Body of pancreas (tissue), 4 donors: ENCODE data around the gene MMD2. TPM values are rescaled to one million over a fixed set of nuclear protein-coding genes. Genes with fewer than 3 reads are reported as not detected.

Experiments used
- ATAC-seq: fragments of 150-250 bp; one replicate; pipeline ENCODE4 v1.9.1; 2016
- DNase-seq, 4 donors: peaks; one replicate each; pipeline ENCODE4 v3.0.0-alpha.2; 2019
- H3K27ac ChIP-seq, 4 donors: fragments of 200-600 bp; sonication (generic); 1 replicate in 3 of 4; 2 replicates in 1 of 4; pipeline versions ENCODE4 v1.5.1 to v1.6.1; 2016 to 2019; ENCODE audit warnings: mild to moderate bottlenecking in 1 of 4, mixed read lengths in 1 of 4, moderate library complexity in 1 of 4
- H3K27me3 ChIP-seq, 2 donors: fragments of 200-600 bp; sonication (generic); one replicate each; pipeline ENCODE4 v1.6.0; 2016; ENCODE audit warnings: mild to moderate bottlenecking in 1 of 2
- H3K36me3 ChIP-seq, 2 donors: fragments of 200-600 bp; sonication (generic); replicated peaks in 1 of 2; 2 replicates each; pipeline ENCODE4 v1.5.1; 2016; ENCODE audit warnings: low read depth in 2 of 2; ENCODE audit not compliant: insufficient read depth in 1 of 2
- H3K4me1 ChIP-seq: fragments of 200-600 bp; sonication (generic); one replicate; pipeline ENCODE4 v1.6.0; 2016
- H3K4me3 ChIP-seq, 2 donors: fragments of 200-600 bp; sonication (generic); 1 replicate in 1 of 2; 2 replicates in 1 of 2; pipeline ENCODE4 v1.5.1; 2016 to 2019
- H3K9me3 ChIP-seq, 3 donors: fragments of 200-600 bp; sonication (generic); 1 replicate in 2 of 3; 2 replicates in 1 of 3; pipeline ENCODE4 v1.5.1; 2016
- POLR2A ChIP-seq, 3 donors: fragments of 450-650 bp; IDR thresholded peaks; one replicate each; pipeline ENCODE4 v1.6.1; 2016; ENCODE audit warnings: antibody characterized with exemption in 3 of 3, mild to moderate bottlenecking in 2 of 3
- WGBS, 2 donors: methylation state at CpG; one replicate each; pipeline ENCODE4 v1.1.5; 2017; 5-methylcytosine and 5-hydroxymethylcytosine counted together
- intact Hi-C: fragments of 100-400 bp; cut with DNase I; formaldehyde crosslinking; loops from one replicate; pipeline ENCODE4 v1.15.1; 2023
- total RNA-seq, 2 donors: library from RNA; depleted of rRNA; stranded (reverse); fragments of >200 nt; gene quantifications; one replicate each; pipeline ENCODE4 v1.1.0, GENCODE V29; 2016
- TF ChIP-seq, protein P1 (sequence below), 7 experiments: fragments of 450-650 bp in 4 of 7; fragments of 200-600 bp in 3 of 7; sonication (generic) in 3 of 7; IDR thresholded peaks; one replicate each; pipeline ENCODE4 v1.5.1; 2016 to 2019; ENCODE audit warnings: antibody characterized with exemption in 7 of 7

Gene MMD2
- total RNA-seq, 2 donors from 2014 or later: not detected

DNA sequence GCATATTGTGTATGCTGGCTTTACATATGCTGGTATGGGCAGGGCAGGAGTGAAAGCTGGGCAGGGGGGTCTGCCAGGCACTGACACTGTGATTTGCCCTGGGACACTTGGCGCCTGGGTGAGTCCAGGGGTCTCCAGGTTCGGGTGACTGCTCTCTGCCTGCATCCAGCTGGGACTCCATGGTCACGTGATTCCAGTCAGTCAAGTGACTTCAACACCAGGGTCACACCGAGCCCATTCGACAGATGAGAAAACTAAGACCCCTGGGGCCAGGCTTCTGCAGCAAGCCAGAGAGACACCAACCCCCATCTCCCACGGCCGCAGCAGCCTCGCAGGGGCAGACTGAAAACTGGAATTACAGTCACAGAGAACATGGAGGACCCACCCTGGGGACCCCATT is 30.0 kb downstream of the MMD2 start:
- Histone ChIP-seq H3K36me3 (no peaks in the 10 kb centered on the region), H3K27me3 (no peaks in the 10 kb centered on the region), H3K4me3 (no peak overlapping the region), H3K27ac (no peak overlapping the region), H3K9me3 (no peaks in the 10 kb centered on the region), H3K4me1 (no peaks in the 10 kb centered on the region)
- no peak for ATAC-seq
- TF ChIP-seq POLR2A (IDR thresholded peaks at IDR 0.05): no peak
- TF ChIP-seq, protein P1, sequence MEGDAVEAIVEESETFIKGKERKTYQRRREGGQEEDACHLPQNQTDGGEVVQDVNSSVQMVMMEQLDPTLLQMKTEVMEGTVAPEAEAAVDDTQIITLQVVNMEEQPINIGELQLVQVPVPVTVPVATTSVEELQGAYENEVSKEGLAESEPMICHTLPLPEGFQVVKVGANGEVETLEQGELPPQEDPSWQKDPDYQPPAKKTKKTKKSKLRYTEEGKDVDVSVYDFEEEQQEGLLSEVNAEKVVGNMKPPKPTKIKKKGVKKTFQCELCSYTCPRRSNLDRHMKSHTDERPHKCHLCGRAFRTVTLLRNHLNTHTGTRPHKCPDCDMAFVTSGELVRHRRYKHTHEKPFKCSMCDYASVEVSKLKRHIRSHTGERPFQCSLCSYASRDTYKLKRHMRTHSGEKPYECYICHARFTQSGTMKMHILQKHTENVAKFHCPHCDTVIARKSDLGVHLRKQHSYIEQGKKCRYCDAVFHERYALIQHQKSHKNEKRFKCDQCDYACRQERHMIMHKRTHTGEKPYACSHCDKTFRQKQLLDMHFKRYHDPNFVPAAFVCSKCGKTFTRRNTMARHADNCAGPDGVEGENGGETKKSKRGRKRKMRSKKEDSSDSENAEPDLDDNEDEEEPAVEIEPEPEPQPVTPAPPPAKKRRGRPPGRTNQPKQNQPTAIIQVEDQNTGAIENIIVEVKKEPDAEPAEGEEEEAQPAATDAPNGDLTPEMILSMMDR (IDR thresholded peaks at IDR 0.05): no peak
- DNase-seq: no peak
- WGBS, 2 donors: 74 to 80% methylated on average over 6 to 8 of the region's 8 CpGs
- intact Hi-C loops: no loop called here

DNA sequence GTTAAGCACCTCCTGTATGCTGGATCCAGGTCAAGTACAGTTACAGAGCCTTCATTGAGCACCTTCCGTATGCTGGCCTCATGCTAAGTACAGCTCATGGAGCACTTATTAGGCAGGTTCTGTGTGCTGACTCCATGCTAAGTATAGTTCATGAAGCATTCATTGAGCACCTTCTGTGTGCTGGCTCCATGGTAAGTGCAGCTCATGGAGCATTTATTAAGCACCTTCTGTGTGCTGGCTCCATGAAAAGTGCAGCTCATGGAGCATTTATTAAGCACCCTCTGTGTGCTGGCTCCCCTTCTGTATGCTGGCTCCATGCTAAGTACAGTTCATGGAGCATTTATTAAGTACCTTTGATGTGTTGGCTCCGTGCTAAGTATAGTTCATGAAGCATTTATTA is 30.5 kb downstream of the MMD2 start:
- intact Hi-C loops: no loop called here
- Histone ChIP-seq H3K27me3 (no peaks in the 10 kb centered on the region), H3K4me1 (no peaks in the 10 kb centered on the region), H3K4me3 (no peak overlapping the region), H3K27ac (no peak overlapping the region), H3K9me3 (no peaks in the 10 kb centered on the region), H3K36me3 (no peaks in the 10 kb centered on the region)
- no peak for ATAC-seq
- no peak for DNase-seq
- TF ChIP-seq POLR2A (IDR thresholded peaks at IDR 0.05): no peak
- TF ChIP-seq, protein P1 (IDR thresholded peaks at IDR 0.05): no peak
- WGBS, 2 donors: 44 to 82% methylated on average over 1 to 2 of the region's 2 CpGs

DNA sequence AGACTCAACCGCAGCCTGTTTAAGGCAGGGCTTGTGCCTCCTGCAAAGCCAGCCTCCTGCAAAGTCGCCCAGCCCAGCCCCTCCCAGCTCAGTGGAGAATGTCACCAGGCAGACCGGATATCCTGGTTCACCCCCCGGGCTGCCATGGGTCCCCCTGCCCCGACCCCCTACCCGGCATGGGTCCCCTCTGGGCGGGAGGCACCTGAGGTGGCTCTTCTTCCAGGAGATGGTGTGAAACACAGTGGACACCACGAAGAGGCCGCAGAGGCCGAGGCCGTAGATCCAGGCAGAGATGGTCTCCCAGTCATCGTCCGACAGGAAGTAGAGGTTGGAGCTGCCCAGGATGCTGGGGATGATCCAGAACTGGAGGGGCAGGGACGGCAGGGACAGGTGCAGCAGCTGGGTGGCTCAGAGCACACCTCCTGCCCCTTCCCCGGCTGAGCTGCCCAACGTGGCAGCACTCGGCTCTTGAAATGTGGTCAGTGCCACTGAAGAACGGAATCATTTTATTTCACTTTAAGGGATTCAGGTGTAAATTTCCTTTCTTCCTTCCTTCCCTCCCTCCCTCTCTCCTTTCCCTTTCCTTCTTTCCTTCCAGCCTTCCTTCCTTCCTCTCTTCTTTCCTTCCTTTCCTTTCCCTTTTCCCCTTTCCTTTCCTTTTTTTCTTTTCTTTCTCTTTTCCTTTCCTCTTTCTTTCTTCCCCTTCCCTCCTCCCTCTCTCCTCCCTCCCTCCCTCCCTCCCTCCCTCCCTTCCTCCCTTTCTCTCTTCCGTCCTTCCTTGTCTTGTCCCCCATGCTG is 38.8 kb downstream of the MMD2 start:
- H3K4me3 ChIP-seq: no peak overlapping the region
- no peaks in the 10 kb centered on the region for H3K36me3 ChIP-seq
- H3K27ac ChIP-seq: no peak overlapping the region
- ATAC-seq: no peak
- no peaks in the 10 kb centered on the region for H3K27me3 ChIP-seq
- no peak for DNase-seq
- intact Hi-C loops: no loop called here
- no peaks in the 10 kb centered on the region for H3K9me3 ChIP-seq
- H3K4me1 ChIP-seq: no peaks in the 10 kb centered on the region
- WGBS, 2 donors: 53 to 73% methylated on average over 12 to 17 of the region's 19 CpGs
- TF ChIP-seq POLR2A (IDR thresholded peaks at IDR 0.05): no peak

DNA sequence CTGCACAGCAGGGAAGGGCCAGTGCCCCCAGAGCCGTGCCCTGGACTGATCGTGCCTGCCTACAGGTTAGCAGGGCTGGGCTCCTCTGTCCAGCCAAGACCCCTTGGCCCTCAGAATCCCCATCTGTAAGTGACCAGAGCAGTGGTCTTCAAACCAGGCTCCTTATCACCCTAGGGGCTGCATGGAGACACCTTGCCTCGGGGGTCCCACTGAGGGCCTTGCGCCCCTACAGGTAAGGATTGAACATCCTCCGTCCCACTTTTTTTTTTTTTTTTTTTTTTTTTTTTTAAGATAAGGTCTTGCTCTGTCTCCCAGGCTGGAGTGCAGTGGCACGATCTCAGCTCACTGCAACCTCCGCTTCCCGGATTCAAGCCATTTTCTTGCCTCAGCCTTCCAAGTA is 42.9 kb downstream of the MMD2 start:
- DNase-seq (no peak), ATAC-seq (no peak)
- Histone ChIP-seq H3K4me1 (no peaks in the 10 kb centered on the region), H3K9me3 (no peaks in the 10 kb centered on the region), H3K27ac (no peak overlapping the region), H3K4me3 (no peak overlapping the region), H3K27me3 (no peaks in the 10 kb centered on the region), H3K36me3 (no peaks in the 10 kb centered on the region)
- intact Hi-C loops: no loop called here
- TF ChIP-seq, protein P1 (IDR thresholded peaks at IDR 0.05): no peak
- no peak for TF ChIP-seq POLR2A (IDR thresholded peaks at IDR 0.05)
- WGBS, 2 donors: 63 to 64% methylated on average over 8 of the region's 8 CpGs

DNA sequence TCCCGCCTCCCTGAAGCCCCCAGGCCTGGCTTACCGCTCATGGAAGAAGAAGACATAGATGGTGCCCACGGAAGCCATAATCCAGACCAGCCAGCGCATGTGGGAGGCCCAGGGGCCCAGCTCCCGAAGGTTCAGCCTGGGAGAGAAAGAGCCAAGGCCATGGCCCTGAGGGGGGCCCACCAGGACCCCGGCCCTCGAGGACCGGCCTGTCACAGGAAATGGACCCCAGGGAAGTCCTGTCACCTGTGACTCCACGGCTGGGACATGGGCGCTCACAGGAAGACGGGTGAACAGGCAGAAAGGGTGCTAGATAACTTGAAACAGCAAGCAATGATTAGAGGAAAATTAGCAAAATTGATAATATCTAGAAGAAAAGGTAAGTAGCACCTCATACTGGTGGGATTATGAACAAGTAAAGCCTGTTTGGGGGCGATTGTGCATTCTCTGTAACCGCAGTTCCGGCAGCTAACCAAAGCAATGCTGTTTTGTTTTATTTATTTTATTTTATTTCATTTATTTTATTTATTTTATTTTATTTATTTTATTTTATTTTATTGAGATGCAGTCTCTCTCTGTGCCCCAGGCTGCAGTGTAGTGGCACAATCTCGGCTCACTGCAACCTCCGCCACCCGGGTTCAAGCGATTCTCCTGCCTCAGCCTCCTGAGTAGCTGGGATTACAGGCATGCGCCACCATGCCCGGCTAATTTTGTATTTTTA is 47.7 kb downstream of the MMD2 start:
- WGBS, 2 donors: 79 to 81% methylated on average over 16 to 18 of the region's 20 CpGs
- TF ChIP-seq POLR2A (IDR thresholded peaks at IDR 0.05): no peak
- TF ChIP-seq, protein P1 (IDR thresholded peaks at IDR 0.05): no peak
- Histone ChIP-seq H3K27me3 (no peaks in the 10 kb centered on the region), H3K27ac (no peak overlapping the region), H3K4me1 (no peaks in the 10 kb centered on the region), H3K36me3 (no peaks in the 10 kb centered on the region), H3K4me3 (no peak overlapping the region), H3K9me3 (no peaks in the 10 kb centered on the region)
- no peak for ATAC-seq
- no peak for DNase-seq
- intact Hi-C loops: no loop called here
